Subcutaneous abdominal adipose tissue (tissue), 5 donors: ENCODE data around the gene SPARCL1.
A peak's percentile ranks its signal among the peaks of the same experiment; 100 is the strongest.

Experiments used
- H3K27ac ChIP-seq: one replicate; pipeline ENCODE4 v1.7.0; 2013; ENCODE audit warnings: low read depth, mild to moderate bottlenecking, inconsistent platforms, low read length, moderate library complexity
- H3K27me3 ChIP-seq, 5 donors: one replicate each; pipeline ENCODE4 v1.7.0; 2013; ENCODE audit warnings: low read length in 5 of 5, inconsistent platforms in 1 of 5; ENCODE audit not compliant: control insufficient read depth in 5 of 5, insufficient read depth in 4 of 5
- H3K36me3 ChIP-seq, 5 donors: one replicate each; pipeline ENCODE4 v1.7.0; 2013; ENCODE audit warnings: low read length in 5 of 5; ENCODE audit not compliant: control insufficient read depth in 5 of 5, insufficient read depth in 5 of 5
- H3K4me1 ChIP-seq, 5 donors: one replicate each; pipeline ENCODE4 v1.7.0; 2013; ENCODE audit warnings: low read length in 5 of 5, mild to moderate bottlenecking in 3 of 5, moderate library complexity in 1 of 5; ENCODE audit not compliant: control insufficient read depth in 5 of 5, insufficient read depth in 5 of 5
- H3K4me3 ChIP-seq, 5 donors: one replicate each; pipeline ENCODE4 v1.7.0; 2013; ENCODE audit warnings: low read length in 5 of 5, low read depth in 1 of 5
- H3K9ac ChIP-seq, 5 donors: one replicate each; pipeline ENCODE4 v1.7.0; 2013; ENCODE audit warnings: low read length in 5 of 5, mild to moderate bottlenecking in 4 of 5, moderate library complexity in 3 of 5
- H3K9me3 ChIP-seq, 5 donors: one replicate each; pipeline ENCODE4 v1.7.0; 2013; ENCODE audit warnings: low read length in 5 of 5; ENCODE audit not compliant: control insufficient read depth in 5 of 5
- donor health status: healthy.
- donor health status: healthy.
- donor health status: healthy.
- donor health status: healthy.
- donor health status: healthy.

Gene SPARCL1

DNA sequence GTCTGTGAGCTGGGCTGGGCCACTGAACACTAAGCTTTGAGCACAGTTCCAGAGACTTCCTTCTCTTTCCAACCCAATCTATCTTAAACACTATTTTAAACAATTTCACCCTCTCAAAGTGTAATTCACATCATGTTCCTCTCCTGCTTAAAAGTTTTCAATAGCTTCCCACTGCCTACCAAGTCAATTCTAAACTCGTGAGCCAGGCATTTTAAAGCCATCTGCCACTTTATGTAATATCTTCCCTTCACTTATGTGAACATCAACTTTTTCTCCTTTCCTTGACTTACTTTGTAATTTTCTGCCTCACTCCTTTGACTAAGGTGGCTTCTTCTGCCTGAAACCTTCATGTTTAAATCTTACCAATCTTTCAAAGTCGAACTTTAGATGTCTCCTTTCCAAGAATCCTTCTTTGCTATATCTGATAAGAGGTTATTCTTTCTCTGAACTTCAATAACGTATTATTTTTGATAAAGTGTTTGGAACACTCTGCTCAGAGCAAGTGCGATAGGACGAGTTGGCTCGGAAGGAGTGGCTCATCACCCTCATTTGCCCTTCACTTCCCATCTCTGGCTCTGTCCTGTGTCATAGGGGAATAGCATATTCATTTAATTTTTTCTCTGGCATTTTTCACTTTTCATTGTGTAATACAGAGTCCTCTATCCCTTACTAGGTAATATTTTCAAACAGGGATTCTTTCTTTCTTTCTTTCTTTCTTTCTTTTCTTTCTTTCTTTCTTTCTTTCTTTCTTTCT lies 13.0 kb upstream of the SPARCL1 start:
- no peaks in the 10 kb centered on the region for H3K27me3 ChIP-seq
- H3K27ac ChIP-seq = no peak overlapping the region
- no peak overlapping the region for H3K9ac ChIP-seq
- H3K9me3 ChIP-seq = peaks cover 0 to 2% (median 0%) of the 10 kb centered on the region in 5 donors
- no peaks in the 10 kb centered on the region for H3K36me3 ChIP-seq
- H3K4me1 ChIP-seq = peaks cover 0 to 10% (median 7%) of the 10 kb centered on the region in 5 donors
- no peak overlapping the region for H3K4me3 ChIP-seq

DNA sequence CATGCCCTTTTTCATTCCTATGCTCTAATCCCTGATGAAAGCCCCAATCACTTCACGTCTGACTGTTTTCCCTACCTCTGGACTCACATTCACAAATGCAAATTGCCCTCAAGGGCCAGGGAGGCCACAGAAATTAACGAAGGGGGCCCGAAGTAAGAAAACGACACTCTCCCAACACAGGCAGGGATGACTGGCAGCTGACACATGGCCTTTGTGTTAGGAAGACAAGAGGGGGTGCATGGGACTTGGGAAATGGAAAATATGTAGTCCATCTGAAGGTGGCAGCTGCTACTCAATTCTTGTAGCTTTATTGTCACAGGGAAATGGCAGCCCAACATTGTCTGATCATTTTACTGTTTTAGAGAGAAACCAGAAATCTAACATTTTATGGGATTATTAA lies 12.3 kb upstream of the SPARCL1 start:
- Histone ChIP-seq H3K27me3 (no peaks in the 10 kb centered on the region), H3K4me3 (no peak overlapping the region), H3K9me3 (peaks cover 0 to 4% (median 0%) of the 10 kb centered on the region in 5 donors), H3K36me3 (no peaks in the 10 kb centered on the region), H3K9ac (no peak overlapping the region), H3K4me1 (peaks cover 0 to 10% (median 7%) of the 10 kb centered on the region in 5 donors), H3K27ac (no peak overlapping the region)

DNA sequence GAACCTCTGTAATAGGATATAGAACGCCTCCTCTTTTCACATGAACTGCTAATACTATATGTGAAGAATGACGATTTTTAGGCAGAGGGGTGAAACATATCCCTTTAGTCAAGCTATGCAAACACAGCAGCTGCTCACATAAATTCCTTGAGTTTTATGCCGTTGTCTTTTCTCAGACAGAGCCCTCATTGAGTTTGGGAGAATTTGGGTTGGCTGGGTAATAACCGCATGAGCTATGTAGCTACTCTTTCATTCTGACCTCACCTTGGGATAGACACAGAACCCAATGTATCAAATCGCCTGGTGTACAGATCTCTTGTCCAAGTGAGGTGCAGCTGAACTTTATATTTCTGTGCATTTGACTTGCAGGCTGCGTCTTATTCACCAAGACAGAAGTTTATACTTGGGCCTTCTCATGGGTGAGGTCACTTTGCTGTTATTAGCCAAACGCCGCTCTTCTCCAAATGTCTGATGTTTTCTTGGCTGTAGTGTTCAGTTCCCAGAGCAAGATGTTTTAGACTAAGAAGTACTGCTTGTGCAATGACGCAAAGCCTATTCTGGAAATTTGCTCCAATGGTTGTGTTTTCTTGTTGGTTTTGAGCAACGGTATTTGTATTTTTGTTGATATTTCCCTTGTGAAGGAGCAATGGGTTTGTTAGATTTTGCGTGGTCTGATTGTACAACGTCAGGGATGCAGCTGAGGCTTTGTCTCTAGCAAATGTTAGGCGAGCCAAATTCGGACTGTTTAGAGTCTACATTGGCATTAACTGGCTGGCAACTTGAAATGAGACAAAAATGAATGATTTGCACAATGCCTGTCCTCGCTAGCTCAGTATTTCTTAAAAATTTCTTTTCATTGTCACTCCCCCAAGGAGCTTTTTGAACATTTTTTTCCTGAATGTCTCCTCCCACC lies 11.2 kb upstream of the SPARCL1 start:
- H3K36me3 ChIP-seq = no peaks in the 10 kb centered on the region
- H3K4me3 ChIP-seq = peak overlapping the region in 2 of 5 donors; percentile 14 to 22
- peaks cover 0 to 10% (median 7%) of the 10 kb centered on the region in 5 donors for H3K4me1 ChIP-seq
- H3K27ac ChIP-seq = no peak overlapping the region
- no peak overlapping the region for H3K9ac ChIP-seq
- H3K9me3 ChIP-seq = peaks cover 0 to 4% (median 0%) of the 10 kb centered on the region in 5 donors
- H3K27me3 ChIP-seq = no peaks in the 10 kb centered on the region

- Histone ChIP-seq H3K9ac (no peak overlapping the region), H3K27ac (no peak overlapping the region), H3K4me3 (no peak overlapping the region), H3K36me3 (no peaks in the 10 kb centered on the region), H3K9me3 (peaks cover 0 to 4% (median 0%) of the 10 kb centered on the region in 5 donors), H3K27me3 (peaks cover 0 to 3% (median 0%) of the 10 kb centered on the region in 5 donors), H3K4me1 (peaks cover 4 to 23% (median 6%) of the 10 kb centered on the region in 5 donors)
These were observed 3.7 kb upstream of the SPARCL1 start for GRCh38 chr4:87532907-87533306.

DNA sequence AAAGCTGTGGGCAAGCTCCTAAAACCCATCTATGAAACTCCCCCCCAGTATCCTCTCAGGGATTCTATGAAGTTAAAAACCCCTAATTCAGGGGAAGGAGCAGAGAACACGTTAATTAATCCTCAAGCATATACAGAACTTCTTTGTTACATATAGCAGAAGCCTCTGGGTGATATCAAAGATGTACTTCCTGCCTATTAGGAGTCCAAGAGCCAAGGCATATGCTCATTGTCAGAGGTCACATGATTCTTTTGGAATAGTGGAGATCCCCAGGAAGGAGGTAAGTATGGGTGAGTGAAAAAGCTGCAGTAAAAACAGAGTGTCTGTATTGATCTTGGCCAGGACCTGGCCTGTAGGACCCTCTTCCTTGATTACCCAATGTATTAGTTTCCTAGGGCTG lies 2.9 kb upstream of the SPARCL1 start:
- Histone ChIP-seq H3K9ac (no peak overlapping the region), H3K4me1 (peaks cover 4 to 28% (median 13%) of the 10 kb centered on the region in 5 donors), H3K27ac (peak overlapping the region; percentile 4), H3K9me3 (peaks cover 0 to 4% (median 0%) of the 10 kb centered on the region in 5 donors), H3K27me3 (peaks cover 0 to 3% (median 0%) of the 10 kb centered on the region in 5 donors), H3K4me3 (no peak overlapping the region), H3K36me3 (no peaks in the 10 kb centered on the region)

GRCh38 chr4:87531621-87532020 lies 2.4 kb upstream of the SPARCL1 start:
- Histone ChIP-seq H3K4me1 (peaks cover 4 to 31% (median 17%) of the 10 kb centered on the region in 5 donors), H3K4me3 (no peak overlapping the region), H3K9me3 (peaks cover 0 to 4% (median 0%) of the 10 kb centered on the region in 5 donors), H3K27me3 (peaks cover 0 to 3% (median 0%) of the 10 kb centered on the region in 5 donors), H3K9ac (no peak overlapping the region), H3K36me3 (no peaks in the 10 kb centered on the region), H3K27ac (peak overlapping the region; percentile 4)

- Histone ChIP-seq H3K27me3 (peaks cover 0 to 3% (median 0%) of the 10 kb centered on the region in 5 donors), H3K4me1 (peaks cover 4 to 33% (median 22%) of the 10 kb centered on the region in 5 donors), H3K9me3 (peaks cover 0 to 4% (median 0%) of the 10 kb centered on the region in 5 donors), H3K9ac (no peak overlapping the region), H3K27ac (peak overlapping the region; percentile 4), H3K4me3 (peak overlapping the region in 4 of 5 donors; percentile 22 to 78 (median 34)), H3K36me3 (no peaks in the 10 kb centered on the region)
These were observed 1.7 kb upstream of the SPARCL1 start for GRCh38 chr4:87530868-87531267.

DNA sequence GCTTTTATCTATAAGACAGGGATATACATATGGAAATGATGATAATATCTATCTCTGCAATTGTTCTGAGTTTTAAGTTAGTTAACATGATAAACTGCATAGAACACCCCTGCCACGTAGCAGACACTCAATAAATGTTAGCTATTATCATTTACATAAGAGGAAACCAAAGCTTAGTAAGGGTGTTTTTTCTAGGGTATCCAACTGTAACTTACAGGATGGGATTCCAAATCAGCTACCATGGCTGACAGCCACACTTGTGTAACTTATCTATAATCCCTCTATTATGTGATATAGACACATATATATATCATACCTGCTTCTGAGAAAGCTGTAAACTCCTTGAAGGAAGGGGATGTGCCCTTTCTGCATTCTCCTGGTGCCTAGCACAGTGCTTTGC lies 1.1 kb upstream of the SPARCL1 start:
- H3K4me3 ChIP-seq = peak overlapping the region in 3 of 5 donors; percentile 67 to 83 (median 78)
- no peaks in the 10 kb centered on the region for H3K36me3 ChIP-seq
- peak overlapping the region; percentile 72 for H3K27ac ChIP-seq

DNA sequence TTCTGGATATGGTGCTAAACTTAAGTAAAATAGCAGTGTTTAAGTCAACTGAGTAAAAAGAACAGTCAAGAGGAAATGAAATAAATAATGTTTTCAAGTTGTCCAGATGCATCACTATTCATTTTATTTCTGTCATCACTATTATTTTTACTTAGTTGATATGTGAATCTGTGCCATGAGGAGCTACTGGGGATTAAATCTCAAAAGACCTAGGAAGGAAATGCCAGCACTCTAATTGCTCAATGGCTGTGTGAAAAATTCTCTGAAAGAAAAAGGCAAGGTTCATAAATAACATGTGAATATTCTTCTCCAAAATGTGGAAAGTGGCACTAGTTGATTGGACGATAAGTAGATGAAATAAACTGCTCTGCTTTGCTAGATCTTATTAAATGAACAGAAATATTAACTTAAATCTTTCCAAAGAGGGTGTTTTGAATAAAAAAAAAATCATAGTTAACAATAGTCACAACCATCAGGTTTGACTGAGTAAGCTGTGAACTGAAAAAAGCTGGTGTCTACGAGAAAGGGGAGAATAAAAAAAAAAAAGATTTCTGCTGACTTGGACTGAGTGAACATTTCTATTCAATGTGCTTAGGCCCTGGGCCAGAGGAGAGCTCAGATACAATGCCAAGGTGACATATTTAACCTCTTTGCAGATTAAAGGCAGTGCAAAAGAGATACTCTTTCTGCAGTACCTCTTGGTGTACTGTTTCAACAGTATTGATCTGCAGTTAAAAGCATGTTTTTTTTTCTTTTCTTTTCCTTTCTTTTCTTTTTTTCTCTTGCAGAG lies 1.6 kb downstream of the SPARCL1 start:
- H3K36me3 ChIP-seq = peaks cover 0 to 2% (median 0%) of the 10 kb centered on the region in 5 donors
- H3K27ac ChIP-seq = peak overlapping the region; percentile 72
- peak overlapping the region; percentile 4 to 74 (median 28) for H3K9ac ChIP-seq
- H3K27me3 ChIP-seq = peaks cover 0 to 3% (median 0%) of the 10 kb centered on the region in 5 donors
- H3K4me1 ChIP-seq = peaks cover 4 to 56% (median 31%) of the 10 kb centered on the region in 5 donors
- peaks cover 0 to 9% (median 8%) of the 10 kb centered on the region in 5 donors for H3K9me3 ChIP-seq
- H3K4me3 ChIP-seq = peak overlapping the region; percentile 41 to 83 (median 67)

More for the DNA sequence above, 1.1 kb upstream of the SPARCL1 start:
- Histone ChIP-seq H3K9ac (peak overlapping the region in 1 of 5 donors; percentile 74), H3K27me3 (peaks cover 0 to 3% (median 0%) of the 10 kb centered on the region in 5 donors), H3K4me1 (peaks cover 4 to 39% (median 28%) of the 10 kb centered on the region in 5 donors), H3K9me3 (peaks cover 0 to 4% (median 0%) of the 10 kb centered on the region in 5 donors)
